DND-41 (cell line): Measurements from ENCODE around the gene AFF1.

Experiments used
- ATAC-seq: fragments of 200-7000 bp; cut with Tn5 transposase; 3 replicates; pipeline ENCODE4 v1.9.1; 2021; ENCODE audit warnings: low read depth; ENCODE audit not compliant: insufficient read depth
- DNase-seq: peaks from one replicate; pipeline ENCODE4 v3.0.0-alpha.2; 2020
- H2AFZ ChIP-seq: 2 replicates; pipeline ENCODE4 v1.6.0; 2012; ENCODE audit warnings: low read depth, low read length
- H3K27ac ChIP-seq: 2 replicates; pipeline ENCODE4 v1.5.1; 2012; ENCODE audit warnings: low read length, inconsistent platforms
- H3K27me3 ChIP-seq: fragments of 200-600 bp; sonication (generic); 2 replicates; pipeline ENCODE4 v1.6.0; 2012; ENCODE audit warnings: low read length, mild to moderate bottlenecking, inconsistent platforms; ENCODE audit not compliant: insufficient read depth, poor library complexity
- H3K36me3 ChIP-seq: 2 replicates; pipeline ENCODE4 v1.5.1; 2012; ENCODE audit warnings: low read length, inconsistent platforms; ENCODE audit not compliant: insufficient read depth
- H3K4me1 ChIP-seq: 2 replicates; pipeline ENCODE4 v1.5.1; 2012; ENCODE audit warnings: mild to moderate bottlenecking, low read length; ENCODE audit not compliant: insufficient read depth
- H3K4me2 ChIP-seq: 2 replicates; pipeline ENCODE4 v1.6.0; 2012; ENCODE audit warnings: mild to moderate bottlenecking, moderate library complexity, low read length, inconsistent platforms; ENCODE audit not compliant: insufficient read depth
- H3K4me3 ChIP-seq, 2 experiments: fragments of 200-600 bp in 1 of 2; shearing (Covaris generic) in 1 of 2; 2 replicates each; pipeline ENCODE4 v1.5.1; 2012 to 2016; ENCODE audit warnings: inconsistent platforms in 2 of 2, low read length in 2 of 2, mild to moderate bottlenecking in 2 of 2, low read depth in 1 of 2, moderate library complexity in 1 of 2
- H3K79me2 ChIP-seq: 2 replicates; pipeline ENCODE4 v1.6.0; 2012; ENCODE audit warnings: low read length, inconsistent platforms; ENCODE audit not compliant: insufficient read depth
- H3K9ac ChIP-seq: 2 replicates; pipeline ENCODE4 v1.6.0; 2012; ENCODE audit warnings: low read depth, mild to moderate bottlenecking, inconsistent platforms, low read length, moderate library complexity
- H3K9me3 ChIP-seq: 2 replicates; pipeline ENCODE4 v1.5.1; 2012; ENCODE audit warnings: low read length, moderate library complexity, mild to moderate bottlenecking, inconsistent platforms; ENCODE audit not compliant: insufficient read depth, severe bottlenecking
- H4K20me1 ChIP-seq: 2 replicates; pipeline ENCODE4 v1.6.0; 2012; ENCODE audit warnings: low read length; ENCODE audit not compliant: insufficient read depth
- EZH2 ChIP-seq: IDR thresholded peaks from 3 replicates; pipeline ENCODE4 v1.6.1; 2012; ENCODE audit warnings: borderline replicate concordance, low read depth, mild to moderate bottlenecking, moderate library complexity, low read length, inconsistent platforms; ENCODE audit not compliant: severe bottlenecking
- TF ChIP-seq, protein P1 (sequence below): IDR thresholded peaks from 2 replicates; pipeline ENCODE4 v1.5.1; 2012; ENCODE audit warnings: borderline replicate concordance, low read length, moderate library complexity, mild to moderate bottlenecking; ENCODE audit not compliant: poor library complexity, severe bottlenecking; ENCODE audit errors: extremely low read depth

The AFF1 gene

DNA sequence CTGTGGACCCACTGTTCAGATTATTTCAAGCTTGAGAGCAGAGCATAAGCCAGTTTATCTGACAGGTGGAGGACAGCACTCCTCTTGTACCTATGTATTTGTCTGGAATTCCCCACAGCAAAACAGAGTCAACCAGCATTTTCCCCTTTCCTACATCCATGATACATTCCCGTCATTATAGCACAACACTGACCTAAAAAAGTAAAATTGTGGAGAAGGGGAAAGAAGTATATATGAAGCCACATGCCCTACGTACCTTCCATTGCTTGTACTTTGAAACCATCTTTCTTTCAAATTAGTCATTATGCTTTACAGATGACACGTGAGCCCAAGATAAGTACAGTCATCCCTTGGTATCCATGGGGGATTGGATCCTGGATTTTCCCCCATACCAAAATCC is 212.3 kb downstream of the AFF1 start:
- Histone ChIP-seq H3K27ac (no peak overlapping the region), H3K79me2 (no peaks in the 10 kb centered on the region), H3K9me3 (no peaks in the 10 kb centered on the region), H3K4me1 (no peaks in the 10 kb centered on the region), H3K4me3 (no peak overlapping the region), H2AFZ (no peak overlapping the region), H4K20me1 (no peaks in the 10 kb centered on the region), H3K27me3 (no peaks in the 10 kb centered on the region), H3K9ac (no peak overlapping the region), H3K36me3 (peaks cover 6% of the 10 kb centered on the region; the same call in 1 of the 2 replicates), H3K4me2 (no peak overlapping the region)
- DNase-seq (no peak), ATAC-seq (no peak)
- TF ChIP-seq, protein P1, sequence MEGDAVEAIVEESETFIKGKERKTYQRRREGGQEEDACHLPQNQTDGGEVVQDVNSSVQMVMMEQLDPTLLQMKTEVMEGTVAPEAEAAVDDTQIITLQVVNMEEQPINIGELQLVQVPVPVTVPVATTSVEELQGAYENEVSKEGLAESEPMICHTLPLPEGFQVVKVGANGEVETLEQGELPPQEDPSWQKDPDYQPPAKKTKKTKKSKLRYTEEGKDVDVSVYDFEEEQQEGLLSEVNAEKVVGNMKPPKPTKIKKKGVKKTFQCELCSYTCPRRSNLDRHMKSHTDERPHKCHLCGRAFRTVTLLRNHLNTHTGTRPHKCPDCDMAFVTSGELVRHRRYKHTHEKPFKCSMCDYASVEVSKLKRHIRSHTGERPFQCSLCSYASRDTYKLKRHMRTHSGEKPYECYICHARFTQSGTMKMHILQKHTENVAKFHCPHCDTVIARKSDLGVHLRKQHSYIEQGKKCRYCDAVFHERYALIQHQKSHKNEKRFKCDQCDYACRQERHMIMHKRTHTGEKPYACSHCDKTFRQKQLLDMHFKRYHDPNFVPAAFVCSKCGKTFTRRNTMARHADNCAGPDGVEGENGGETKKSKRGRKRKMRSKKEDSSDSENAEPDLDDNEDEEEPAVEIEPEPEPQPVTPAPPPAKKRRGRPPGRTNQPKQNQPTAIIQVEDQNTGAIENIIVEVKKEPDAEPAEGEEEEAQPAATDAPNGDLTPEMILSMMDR = no peak
- no peak for TF ChIP-seq EZH2

DNA sequence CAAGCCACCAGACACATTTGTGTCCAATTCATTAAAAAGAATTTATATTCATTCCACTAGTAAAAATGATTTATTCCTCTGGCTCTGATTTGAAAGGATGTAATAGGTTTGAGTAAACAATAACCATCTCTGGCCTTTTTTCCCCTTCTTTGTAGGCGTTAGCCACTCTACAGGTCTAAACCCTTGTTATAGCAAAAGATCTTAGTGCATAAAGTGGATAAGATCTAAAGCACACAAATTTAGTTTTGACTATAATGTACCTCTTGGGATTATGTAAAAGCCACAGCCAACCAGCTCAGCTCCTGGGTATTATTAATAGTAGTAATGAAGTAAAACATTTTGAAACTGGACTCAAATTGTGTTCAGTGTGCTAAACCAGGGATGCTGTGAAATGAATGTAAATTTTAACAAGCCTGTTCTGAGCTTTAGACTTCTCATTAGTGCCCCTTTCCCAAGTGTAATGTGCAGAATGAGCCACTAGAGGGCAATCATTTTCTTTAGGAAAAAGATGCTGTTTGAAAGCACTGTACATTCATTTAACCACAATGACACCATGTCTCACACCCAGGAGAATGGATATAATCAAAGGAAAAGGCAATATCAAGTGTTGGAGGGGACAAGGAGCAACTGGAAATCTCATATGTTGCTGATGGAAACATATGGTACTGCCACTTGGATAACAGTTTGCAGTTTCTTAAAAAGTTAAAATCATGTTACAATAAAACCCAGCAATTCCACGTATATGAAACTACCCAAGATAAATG is 215.9 kb downstream of the AFF1 start:
- no peak overlapping the region for H3K9ac ChIP-seq
- H3K9me3 ChIP-seq = no peaks in the 10 kb centered on the region
- no peak overlapping the region for H2AFZ ChIP-seq
- no peaks in the 10 kb centered on the region for H3K27me3 ChIP-seq
- ATAC-seq (peak; percentile 86), DNase-seq (peak; percentile 60)
- H3K4me1 ChIP-seq = no peaks in the 10 kb centered on the region
- no peaks in the 10 kb centered on the region for H4K20me1 ChIP-seq
- no peak overlapping the region for H3K27ac ChIP-seq
- no peaks in the 10 kb centered on the region for H3K79me2 ChIP-seq
- TF ChIP-seq EZH2 = no peak
- TF ChIP-seq, protein P1 = peak; percentile 96
- H3K4me2 ChIP-seq = no peak overlapping the region
- no peak overlapping the region for H3K4me3 ChIP-seq
- H3K36me3 ChIP-seq = no peaks in the 10 kb centered on the region

DNA sequence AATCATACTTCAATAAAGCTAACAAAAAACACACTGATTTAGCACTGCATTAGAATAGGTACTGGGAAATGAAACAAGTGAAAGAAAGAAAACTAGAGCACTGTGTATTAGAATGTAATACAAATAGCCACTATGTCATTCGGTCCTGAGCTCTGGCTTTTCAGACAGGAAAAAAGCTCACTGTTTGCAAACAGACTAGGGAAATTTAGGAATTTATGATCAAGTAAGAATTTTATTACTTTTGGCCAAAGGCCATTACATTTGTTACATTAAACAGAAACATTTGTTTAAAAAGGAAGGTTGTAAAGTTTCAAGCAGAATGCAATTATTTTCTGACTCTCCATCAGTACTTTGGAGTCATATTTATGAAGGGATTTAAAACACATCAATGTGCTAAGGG is 216.9 kb downstream of the AFF1 start:
- no peak overlapping the region for H3K4me2 ChIP-seq
- no peaks in the 10 kb centered on the region for H3K27me3 ChIP-seq
- H4K20me1 ChIP-seq = no peaks in the 10 kb centered on the region
- ATAC-seq = no peak
- H2AFZ ChIP-seq = no peak overlapping the region
- DNase-seq = no peak
- no peaks in the 10 kb centered on the region for H3K9me3 ChIP-seq
- H3K36me3 ChIP-seq = no peaks in the 10 kb centered on the region
- H3K27ac ChIP-seq = no peak overlapping the region
- TF ChIP-seq EZH2 = no peak
- TF ChIP-seq, protein P1 = no peak
- no peaks in the 10 kb centered on the region for H3K4me1 ChIP-seq
- no peak overlapping the region for H3K9ac ChIP-seq
- no peak overlapping the region for H3K4me3 ChIP-seq
- H3K79me2 ChIP-seq = no peaks in the 10 kb centered on the region
